ENCODE data around the gene DYNLT2.

Gene DYNLT2, protein sequence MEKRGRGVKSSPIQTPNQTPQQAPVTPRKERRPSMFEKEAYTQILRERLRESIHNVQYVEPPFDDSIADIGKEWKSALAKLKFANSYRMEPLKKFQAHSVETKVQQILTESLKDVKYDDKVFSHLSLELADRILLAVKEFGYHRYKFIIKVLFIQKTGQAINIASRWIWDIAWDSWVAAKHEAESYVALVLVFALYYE

DNA sequence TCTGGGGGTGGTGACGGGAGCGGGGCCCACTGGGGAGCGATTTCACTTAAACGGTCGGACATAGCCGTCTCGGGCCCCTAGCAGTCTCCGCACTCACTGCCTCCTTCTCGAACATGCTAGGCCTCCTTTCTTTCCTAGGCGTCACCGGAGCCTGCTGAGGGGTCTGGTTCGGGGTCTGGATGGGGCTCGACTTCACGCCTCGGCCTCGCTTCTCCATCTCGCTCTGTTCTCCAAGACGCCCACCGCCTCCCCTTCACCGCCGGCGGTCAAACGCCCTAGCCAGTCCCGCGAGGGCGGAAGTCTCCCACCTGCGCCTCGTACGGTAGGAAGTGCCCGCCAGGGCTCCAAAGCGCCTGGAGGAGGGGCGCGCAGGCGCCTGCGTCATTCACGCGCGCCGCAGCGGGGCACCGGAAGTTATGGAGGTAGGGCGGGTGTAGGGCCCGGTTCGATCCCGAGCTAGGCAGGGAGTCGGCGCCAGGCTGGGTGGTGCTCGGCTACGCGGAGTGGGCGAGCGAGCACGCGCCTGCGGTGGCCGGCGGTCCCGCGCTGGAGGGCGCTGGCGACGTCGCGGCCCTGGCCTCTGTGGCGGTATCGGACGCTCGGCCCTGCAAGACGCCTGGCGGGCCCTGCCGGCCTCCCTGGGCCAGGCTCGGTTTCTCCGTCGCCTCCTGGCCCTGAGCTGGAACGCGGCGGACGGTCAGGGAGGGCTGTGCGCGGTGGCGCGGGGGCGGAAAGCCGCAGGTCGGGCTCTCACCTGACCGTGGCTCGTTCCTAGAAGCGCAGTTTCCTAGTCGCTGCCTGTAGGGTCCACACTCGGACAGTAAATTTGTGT, at the start of gene DYNLT2, which contains the start of gene ERMARD:
DYNLT2 (minus strand) TSS at position 331 of the 832 bp plus-strand sequence; CDS start at position 217, 114 bp downstream.
ERMARD (plus strand) TSS at position 381 of the 832 bp plus-strand sequence; CDS start at position 417, 36 bp downstream.
- DNase-seq: peak; percentile 82

DNA sequence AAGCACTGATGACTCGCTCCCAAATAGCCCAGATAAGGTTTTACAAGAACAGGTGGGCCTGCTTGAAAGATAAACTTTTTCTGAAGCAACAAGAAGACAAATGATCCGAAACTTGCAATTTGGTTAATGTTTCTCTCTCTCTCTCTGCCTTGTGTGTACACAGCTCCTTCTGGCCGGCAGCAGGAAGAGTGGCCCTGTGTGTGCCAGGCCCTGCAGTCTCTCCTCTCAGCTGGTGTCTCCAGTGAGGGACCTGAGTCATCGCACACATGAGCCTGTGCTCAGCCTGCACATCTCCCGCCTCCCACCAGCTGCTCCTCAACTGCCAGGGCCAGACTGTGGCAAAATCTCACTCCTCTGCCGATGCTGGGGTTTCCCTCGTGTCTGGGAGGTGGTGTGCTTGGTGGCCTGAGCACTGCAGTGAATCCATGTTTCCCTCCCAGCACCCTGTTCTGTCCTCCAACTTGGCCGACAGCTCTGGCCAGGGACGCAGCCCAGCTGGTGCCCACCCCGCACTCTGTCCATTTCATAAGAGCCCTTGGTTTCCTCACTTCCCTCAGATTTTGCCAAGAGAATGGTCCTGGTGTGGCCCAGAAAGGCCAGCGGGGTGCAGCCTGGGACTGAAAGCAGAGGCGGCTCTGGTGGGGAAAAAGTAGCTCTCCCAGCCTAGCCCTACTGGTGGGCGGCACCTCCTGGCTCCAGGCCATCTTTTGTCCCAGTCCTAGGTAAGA, 49.5 kb upstream of the DYNLT2 start:
- DNase-seq: peak; percentile 68

DNA sequence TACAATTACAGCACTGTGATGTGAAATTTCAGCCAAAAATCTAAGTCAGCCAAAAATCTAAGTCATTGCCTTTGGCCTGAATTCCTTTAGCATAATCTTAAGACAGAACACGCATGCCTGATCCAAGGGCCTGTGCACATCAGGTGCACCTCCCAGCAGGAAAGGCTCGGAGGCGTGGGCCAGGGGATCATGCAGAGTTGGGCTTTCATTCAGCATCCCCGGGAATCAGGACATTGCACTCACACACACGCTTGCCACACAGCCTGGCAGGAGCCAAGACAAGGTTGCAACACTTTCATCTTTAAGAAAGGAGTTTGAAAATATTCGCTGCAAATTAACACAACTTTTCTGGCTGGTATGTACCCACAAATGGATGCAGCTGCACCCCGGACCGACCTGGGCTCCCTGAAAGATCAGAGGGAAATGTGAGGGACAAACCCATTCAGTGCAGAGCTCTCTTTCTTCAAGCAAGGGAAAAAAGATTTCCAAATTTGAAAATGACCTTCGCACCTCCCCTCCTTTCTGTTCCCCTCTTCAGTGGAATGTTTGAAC, 48.8 kb upstream of the DYNLT2 start:
- DNase-seq: no peak

DNA sequence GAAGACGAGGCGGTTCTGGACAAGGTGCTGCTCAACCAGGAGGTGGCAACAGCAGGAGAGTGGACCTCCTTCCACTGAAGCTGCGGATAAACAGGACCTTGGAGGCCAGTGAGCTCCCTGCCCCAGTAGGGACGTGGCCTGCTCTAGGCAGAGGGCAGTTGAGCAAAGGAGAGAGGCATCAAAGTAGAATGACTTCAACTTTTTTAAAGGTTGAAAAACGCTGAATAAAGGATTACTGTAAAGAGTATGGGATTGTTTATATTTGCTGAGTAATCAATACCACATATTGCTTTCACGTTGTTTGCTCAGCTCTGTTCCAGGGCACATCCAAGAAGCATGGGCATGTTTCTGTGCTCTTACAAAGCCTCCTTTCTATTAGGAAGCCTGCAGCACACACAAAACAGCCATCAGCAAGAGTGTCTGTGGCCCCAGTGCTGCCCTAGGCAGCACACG, 48.1 kb upstream of the DYNLT2 start:
- DNase-seq: no peak

DNA sequence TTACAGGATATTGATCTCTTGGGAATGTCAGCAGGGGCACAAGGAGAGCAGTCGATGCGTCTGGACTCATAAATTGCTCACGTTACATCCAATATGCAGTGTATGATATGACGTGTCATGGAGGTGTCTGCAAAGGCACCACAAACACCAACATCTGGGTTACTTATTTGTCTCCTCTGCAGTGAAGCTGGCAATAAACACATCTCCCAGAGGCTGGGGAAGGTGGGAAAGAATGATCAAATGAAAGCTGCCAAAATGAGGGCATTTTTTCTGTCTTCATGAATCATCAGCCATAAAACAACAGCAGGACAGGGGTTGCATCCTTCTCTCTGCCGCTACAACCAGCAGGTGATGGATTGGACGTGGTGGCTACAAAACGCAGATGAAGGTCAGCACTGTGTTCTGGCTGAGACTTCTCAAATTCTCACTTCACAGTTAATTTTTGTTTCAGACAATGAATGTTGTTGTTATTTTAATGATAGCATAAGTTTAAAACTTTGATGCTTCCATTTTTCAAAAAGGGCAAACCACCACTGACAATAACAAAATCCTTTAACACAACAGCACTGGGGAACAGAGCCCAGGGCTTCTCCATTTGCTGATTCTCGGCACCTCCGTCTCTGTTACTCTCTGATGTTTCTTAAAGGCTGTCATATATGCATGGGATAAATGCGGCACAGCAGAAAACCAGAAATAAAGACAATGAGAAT, 47.5 kb upstream of the DYNLT2 start:
- no peak for DNase-seq

DNA sequence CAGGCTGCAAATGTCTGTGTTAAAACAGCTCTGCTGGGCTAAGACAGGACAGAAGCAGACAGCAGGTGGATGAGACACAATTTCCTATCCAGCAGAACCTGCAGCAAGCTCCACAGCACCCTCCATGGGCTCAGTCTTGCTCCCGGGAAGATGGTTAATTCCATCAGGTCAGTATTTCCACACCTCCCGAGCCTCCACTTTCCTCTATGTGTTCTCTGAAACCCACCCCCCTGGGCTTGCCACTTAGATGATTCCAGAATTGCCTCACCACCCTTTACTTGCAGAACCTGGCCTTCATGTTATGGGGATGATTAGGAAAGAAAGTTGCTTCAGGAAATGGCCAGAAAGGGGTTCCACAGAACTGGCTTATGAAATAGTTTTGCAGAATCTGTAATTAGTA, 43.8 kb upstream of the DYNLT2 start:
- DNase-seq: no peak

DNA sequence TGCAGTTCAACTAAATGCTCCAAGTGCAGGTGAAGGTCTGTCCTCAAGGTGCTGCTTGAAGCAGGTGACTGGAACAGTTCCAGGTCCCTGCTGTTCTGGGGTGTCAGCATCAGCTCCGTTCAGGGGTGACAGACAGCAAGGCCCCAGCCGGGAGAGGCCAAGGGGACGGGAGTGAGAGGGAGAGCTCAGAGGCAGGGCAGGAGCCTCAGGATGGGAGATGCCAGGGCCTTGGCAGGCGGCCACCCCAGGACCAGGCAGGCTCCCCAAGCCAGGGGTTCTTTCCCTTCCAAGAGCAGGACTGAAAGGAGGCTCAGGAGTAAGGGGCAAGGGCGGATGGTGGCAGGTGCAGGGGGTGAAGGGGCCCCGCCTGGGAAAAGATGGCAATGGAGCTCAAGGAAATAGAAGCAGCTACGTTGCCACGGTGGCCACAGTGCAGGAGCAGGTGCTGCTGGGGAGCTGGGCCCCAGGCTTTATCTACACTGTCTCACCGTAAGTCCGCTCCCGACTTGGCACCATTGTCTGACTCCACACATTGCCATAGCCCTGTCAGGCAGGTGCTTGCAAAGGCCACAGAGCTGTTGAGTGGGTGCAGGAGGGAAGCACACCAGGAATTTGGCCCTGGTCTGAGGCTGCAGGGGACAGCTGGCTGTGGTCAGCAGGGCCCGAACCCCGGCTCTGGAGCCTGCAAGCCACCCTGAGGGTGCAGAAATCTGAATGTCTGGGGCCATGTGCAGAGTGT, 43.1 kb upstream of the DYNLT2 start:
- DNase-seq: no peak

DNA sequence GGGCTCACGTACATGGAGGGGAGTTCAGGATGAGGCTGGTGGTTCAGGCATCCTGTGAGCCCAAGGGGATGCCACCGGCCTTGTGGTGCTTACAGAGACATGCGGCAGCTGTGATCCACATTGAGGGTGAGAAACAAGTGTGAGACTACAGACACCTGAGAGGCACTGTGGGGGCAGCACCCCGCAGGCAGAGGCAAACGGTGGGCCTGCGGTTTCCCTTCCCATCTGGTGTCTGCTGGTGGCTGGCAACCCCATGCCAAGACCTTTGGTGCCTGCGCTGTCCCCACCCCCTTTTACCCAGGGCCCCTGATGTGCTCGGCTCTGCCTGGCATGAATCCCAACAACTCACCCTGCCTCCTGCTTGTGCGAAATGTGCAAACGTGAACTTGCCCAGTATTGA, 42.0 kb upstream of the DYNLT2 start:
- no peak for DNase-seq

DNA sequence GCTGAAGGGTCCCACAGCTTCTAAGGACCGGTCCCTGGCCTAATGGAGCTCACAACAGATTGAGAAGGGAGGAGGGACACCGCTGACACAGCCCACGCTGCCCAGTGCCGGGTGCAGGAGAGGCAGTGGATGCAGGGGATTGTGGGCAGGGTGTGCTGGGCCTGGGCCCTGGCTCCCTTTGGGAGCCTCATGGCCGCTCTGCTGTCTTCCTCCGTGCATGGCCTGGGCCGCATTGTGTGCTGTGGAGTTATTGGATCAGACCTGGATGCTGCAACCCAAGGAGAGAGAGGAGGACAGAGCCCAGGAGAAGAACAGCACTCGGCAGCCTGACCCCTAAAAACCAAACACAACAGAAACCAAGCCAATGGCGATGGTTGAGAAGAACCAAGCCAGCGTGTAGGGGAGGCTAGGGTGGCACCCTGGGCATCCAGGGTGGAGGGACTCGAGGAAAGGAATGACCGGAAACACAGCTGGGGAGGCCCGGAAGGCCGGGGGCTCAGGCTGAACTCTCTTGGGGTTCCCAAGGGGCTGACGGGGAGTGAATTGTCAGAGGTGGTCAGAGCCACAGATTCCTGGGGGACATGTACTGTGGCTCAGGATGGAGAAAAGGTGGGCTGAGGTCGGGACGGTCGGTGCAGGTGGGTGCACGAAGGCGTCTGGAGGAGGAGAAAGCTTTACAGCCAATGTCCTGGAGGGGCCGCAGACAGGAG, 41.1 kb upstream of the DYNLT2 start:
- no peak for DNase-seq

DNA sequence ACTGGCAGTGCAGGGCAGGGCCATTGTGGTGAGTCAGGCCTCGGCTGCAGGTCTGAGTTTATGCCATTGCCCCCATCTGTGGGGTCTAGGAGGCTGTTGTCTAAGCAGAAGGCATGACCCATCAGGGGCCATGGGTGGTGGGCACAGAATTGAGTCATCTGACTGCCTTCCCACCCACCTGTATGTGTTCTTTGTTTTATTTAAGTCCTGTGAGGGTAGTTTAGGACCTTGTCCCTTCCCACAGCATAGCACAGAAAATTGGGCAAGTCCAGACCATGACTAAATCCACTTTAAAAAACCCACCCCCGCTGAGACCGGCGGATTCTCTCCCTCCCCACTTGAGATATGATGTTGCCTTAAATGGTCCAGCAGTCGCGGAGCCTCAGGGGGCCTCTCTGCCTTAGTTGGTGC, 40.4 kb upstream of the DYNLT2 start:
- DNase-seq: no peak

DNA sequence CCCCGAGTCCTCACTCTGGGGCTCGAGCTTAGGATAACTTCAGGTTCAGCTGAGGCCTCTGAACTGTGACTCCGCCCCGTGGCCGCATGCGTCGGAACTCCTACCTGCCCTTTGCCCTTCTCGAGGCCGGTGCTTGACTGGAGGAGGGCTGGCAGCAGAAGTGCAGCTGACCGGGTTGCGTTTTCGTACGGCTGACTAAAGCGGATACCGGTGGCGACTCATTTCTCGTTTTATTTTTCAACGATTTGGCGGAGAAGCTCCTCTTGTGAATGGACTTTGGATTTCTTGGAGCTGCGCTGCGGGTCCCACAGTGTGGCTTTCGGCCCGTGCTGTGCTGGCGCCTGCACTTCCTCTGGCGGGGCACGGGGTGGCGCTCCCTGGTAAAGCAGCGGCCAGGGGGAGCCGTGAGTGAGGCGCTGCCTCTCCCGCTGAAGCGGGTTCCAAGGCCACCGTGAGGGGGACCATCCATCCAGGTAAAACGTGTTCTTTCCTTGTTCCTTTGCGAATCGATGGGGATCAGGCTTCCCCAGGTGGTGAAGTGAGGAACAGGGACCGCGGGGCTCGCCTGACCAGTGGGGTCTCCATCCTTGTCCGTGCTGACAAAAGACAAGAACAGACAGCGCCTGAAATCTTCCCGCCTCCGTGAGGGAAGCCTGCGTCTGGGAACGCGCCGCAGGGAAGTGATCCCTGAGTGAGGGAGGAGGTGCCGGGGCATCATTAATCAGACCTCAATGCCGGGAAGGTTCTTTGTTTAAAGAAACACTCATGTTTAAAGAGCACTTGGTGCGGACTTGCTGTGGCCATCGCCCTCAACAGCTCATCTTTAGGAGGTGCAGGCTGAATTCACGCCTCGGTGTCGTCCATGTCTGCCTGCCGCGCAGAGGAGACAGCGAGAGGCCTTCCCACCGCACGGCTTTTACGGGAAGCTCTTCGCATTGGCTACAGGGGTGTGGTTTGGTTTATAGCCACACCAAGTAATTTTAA, 38.9 kb upstream of the DYNLT2 start:
- DNase-seq: peak; percentile 84

DNA sequence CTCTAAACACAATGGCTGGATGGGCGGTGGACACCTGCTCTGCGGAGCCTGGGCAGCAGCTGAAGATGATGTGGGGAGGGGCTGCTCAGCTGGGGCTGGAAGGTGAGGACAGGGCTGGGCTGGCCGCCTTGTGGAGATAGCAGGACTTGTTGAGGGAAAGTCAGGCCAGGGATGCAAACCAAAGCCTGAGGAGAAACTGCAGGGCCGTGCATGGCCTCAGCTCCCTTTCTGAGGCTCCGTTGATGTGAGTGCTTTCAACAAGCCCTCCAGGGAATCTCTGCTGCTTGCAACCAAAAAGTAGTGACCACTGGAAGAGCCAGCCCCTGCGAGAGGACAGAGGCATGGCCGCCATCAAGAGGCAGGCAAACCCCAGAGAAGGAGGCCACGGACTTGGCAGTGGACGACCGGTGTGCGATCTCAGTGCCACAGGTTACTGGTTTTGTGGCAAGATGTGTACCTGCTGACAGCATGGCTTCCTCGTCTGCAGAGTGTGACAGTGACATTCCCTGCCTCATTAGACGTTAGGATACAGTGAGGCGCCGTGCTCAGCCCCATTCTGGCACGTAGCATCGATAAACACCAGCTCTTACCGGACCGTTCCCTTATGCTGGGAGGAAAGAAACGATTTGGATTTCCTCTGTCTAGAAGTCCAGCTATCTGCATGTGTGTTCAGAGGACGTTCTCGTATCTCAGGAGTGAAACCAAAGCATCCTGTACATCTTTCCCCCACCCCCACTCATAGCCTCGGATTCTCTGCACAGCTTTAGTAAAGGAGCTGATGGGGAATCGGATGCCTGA, 38.0 kb upstream of the DYNLT2 start:
- no peak for DNase-seq

DNA sequence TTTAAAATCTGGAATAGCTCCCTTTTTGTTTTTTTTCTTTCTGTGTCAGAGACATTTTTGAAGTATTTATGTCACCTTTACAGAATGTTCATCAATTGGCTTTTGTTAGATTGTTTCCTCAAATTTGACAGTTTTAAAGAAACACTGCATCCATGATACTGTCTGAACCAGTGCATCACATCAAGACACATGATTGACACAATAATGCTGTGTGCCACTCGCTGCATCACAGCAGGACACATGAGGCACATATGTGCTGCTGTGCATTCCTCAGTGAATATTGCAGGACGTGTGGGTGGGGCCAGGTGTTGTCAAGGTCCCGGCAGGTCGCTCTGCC, 37.4 kb upstream of the DYNLT2 start:
- DNase-seq: no peak

DNA sequence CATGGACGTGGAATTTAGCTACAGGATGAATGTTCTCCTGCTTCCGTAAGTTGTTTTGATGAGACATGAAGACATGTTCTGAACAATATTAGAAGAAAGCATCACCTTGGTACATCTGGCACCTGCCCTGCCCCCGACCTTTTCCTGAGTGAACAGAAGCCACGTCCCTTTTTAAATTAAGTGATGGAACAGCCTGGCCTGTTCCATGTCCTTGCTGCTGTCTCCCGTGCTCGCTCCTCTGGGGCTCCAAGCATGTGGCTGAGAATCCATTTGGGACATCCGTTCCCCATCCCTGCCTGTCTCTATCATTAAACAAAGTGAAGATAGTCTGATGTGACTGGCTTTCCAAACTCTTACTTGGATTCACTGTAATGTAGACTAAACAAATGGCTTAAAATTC, 36.4 kb upstream of the DYNLT2 start:
- no peak for DNase-seq

DNA sequence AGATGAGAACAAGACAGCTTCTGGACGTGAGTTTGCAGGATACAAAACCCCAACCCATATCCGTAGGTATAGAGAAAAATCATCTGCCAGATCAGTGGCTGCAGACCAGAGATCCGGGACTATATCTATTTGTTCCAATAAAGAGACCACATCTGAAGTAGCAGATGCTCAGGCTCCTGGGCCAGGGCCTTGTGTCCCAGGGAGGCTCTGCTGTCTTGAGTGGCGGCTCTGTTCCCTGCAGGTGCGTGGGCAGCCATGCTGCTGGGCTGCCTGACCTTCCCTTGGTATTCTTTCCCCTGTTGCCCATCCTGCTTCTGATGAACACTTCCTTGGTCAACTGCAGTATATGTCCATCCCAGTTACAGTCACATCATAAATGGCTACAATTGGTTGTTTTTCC, 35.0 kb upstream of the DYNLT2 start:
- no peak for DNase-seq

DNA sequence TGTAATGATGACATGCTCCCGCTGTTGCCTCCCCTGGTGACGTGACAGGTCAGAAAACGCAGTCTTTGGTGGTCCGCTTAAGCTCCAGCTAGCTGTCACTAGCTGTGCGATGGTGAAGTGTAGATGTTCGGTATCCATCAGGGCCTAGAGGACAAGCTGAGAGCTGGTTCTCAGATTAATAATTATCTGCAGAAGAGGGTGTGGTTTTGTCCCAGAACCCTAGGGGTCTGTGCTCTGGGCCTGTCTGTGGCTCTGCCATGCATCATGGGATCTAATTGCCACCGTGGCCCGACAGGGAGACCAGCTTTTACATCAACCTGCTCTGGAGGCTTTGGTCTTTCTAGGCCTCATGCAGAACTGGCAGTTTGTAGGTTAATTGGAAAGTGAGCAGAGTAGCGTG, 34.2 kb upstream of the DYNLT2 start:
- DNase-seq: no peak

DNA sequence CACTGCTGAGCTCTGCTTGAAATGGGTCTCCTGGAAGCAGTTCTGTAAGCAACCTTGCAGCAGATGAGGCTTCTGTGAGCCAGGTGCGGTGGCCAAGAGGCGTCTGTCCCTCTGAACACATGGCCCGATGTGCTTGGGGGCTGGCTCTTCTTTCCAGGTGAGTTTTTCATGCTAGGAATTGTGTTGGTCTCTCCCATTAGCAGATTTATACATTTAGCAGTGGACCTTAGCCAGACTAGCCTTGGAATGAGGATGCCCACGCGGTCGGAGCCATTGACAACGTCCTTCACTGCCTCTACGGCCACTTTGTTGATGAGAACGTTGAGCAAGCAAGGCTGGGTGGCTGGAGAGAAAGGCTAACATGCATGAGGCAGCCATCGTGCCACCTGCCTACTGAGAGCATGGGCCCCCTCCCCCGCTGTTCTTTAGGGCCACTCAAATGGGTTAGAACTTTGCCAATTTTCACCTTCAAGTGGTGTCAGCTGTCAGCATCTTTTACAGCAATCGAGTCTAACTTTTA, 33.5 kb upstream of the DYNLT2 start:
- no peak for DNase-seq

DNA sequence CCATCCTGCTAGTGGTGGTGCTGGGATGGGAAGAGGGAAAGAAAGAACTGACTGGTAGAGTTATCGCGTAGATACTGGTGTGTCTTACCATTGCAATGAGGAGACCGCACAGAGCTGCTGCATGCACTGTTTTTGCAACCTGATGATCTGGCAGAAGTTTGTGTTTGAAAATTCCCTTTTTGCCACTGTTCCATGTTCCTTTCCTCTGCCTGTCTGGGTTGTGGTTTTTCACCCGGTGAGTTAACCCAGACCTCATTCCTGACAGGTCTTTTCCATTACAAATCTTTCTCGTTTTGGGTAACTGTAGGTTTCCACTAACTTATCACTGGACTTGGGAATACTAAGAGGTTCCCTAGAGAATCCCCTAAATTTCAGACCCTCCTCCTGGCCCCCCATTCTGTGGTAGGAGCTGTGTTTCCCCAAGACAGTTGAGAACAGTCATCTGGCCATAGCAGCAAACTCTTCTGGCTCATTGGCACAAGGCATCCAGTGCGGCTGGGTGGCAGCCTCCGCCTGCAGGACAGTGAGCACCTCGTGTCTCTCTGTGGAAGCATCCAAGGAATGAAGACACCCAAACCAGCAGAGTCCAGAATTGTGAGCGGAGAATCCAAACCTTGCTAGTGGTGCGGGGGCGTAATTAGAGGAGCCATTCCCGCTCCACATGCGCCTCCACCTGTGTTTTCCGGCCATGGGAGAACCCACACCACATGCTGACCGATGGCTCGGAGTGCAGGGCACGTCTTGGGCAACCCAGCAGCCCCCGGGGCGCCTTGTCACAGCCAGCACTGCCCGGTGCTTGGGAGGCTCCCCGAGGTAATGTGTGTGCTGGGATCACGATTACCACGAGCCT, 32.8 kb upstream of the DYNLT2 start:
- no peak for DNase-seq
